ENCODE measurements around the gene SMARCB1.

DNA sequence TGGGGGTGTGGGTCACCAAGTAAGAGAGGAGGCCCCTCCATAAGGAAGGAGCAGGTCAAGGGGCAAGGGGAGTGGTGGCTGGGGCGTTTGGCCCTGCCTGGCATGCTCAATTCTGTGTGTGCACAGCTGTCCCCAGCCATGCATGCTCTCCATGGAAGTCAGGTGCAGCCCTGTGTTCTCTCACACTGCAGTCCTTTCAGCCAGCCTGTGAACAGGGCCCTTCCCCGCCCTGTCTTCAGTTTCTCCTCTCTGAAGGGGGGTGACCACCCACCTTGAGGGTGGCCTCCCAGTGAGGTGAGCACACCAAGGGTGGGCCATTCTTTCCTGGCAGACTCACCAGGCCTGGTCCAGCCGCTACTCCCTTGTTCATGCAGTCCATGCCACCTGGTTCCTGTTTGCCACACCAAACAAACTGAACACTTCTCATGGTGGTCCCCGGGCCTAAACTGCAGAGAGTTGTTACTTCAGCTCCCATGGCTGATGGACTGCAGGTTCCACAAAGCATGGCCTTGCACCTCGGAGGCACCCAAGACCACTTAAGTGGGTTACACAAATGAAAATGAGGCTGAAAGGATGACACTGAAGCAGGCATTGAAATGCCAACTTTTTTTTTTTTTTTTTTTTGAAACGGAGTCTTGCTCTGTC lies 17.3 kb upstream of the SMARCB1 start:
- TF ChIP-seq, protein P1, sequence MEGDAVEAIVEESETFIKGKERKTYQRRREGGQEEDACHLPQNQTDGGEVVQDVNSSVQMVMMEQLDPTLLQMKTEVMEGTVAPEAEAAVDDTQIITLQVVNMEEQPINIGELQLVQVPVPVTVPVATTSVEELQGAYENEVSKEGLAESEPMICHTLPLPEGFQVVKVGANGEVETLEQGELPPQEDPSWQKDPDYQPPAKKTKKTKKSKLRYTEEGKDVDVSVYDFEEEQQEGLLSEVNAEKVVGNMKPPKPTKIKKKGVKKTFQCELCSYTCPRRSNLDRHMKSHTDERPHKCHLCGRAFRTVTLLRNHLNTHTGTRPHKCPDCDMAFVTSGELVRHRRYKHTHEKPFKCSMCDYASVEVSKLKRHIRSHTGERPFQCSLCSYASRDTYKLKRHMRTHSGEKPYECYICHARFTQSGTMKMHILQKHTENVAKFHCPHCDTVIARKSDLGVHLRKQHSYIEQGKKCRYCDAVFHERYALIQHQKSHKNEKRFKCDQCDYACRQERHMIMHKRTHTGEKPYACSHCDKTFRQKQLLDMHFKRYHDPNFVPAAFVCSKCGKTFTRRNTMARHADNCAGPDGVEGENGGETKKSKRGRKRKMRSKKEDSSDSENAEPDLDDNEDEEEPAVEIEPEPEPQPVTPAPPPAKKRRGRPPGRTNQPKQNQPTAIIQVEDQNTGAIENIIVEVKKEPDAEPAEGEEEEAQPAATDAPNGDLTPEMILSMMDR (IDR thresholded peaks at IDR 0.05; ENCODE audit: low read length), result no peak
- no peak for TF ChIP-seq EZH2 (IDR thresholded peaks at IDR 0.05; ENCODE audit: borderline replicate concordance, low read length)

Data from OCI-LY1 (cell line).